ENCODE data around the gene SF3A1.

The SF3A1 gene

DNA sequence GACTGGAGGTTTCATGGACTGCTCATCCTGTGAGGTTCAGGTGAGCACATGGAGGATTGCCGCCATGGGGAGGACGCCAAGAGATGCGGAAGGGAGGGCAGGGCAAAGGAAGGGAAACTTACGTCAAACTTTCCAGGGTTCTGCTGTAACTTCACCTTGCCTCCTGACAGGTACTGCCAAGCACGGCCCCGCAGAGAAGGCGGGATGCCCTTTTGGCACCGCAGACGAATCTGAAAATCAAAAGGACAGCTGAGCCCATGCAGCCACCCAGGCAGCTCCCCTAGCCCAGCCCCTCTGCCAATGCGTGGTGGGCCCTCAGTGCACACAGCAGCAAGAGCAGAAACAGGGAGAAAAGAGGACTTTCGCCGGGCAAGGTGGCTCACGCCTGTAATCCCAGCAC is 57.4 kb downstream of the SF3A1 start:
- ChIA-PET CTCF (interaction anchor here (22.3 kb wide), 1 partner anchor 12 kb away, joined by 268 read pairs; the partner anchor contains the start of gene CASTOR1), POLR2A (no interaction called here)
- no peak for DNase-seq (ENCODE audit: extremely low spot score)
- TF ChIP-seq, protein P1, sequence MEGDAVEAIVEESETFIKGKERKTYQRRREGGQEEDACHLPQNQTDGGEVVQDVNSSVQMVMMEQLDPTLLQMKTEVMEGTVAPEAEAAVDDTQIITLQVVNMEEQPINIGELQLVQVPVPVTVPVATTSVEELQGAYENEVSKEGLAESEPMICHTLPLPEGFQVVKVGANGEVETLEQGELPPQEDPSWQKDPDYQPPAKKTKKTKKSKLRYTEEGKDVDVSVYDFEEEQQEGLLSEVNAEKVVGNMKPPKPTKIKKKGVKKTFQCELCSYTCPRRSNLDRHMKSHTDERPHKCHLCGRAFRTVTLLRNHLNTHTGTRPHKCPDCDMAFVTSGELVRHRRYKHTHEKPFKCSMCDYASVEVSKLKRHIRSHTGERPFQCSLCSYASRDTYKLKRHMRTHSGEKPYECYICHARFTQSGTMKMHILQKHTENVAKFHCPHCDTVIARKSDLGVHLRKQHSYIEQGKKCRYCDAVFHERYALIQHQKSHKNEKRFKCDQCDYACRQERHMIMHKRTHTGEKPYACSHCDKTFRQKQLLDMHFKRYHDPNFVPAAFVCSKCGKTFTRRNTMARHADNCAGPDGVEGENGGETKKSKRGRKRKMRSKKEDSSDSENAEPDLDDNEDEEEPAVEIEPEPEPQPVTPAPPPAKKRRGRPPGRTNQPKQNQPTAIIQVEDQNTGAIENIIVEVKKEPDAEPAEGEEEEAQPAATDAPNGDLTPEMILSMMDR (IDR thresholded peaks at IDR 0.05; ENCODE audit: control extremely low read depth, extremely low read depth, low read depth, missing control alignments), result no peak

DNA sequence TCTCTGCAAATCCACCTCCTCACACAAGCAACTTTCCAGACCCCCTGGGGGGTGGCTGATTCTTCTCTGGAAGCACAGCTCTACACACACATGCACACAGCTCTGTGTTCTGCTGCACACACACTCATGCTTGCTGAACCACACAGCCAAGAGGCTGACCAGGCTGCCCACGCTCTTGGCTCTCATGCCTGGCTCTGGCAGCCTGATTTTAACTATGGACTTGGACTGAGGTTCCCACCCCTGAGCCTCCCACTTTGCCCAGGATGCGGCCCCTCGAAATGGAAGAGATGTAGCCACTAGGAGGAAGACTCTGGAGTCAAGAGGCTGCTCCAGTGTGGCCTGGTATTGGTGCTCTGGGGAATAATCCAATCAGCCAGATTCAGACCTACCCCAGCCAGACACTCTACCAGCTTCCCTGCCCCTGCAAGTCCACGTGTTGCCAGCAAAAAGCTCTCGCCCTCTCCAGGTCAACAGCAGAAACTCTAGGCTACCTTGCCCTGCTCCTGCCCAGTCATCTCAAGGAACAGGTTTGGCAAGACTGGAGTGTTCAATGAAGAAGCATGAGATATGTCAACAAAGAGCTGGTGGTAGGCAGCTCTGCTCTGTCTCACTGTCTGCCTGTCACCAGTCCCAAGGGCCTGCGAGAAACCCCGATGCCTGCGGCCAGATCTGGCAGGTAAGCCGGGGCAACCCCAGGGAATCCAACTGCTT is 58.5 kb downstream of the SF3A1 start:
- TF ChIP-seq, protein P1 (IDR thresholded peaks at IDR 0.05; ENCODE audit: control extremely low read depth, extremely low read depth, low read depth, missing control alignments), result no peak
- DNase-seq (ENCODE audit: extremely low spot score), result no peak
- ChIA-PET POLR2A (no interaction called here), CTCF (interaction anchor here (1.0 to 22.3 kb wide), 4 partner anchors 9 to 42 kb away, joined by 3 to 268 read pairs (median 7); partner anchors contain the start of gene CASTOR1)

DNA sequence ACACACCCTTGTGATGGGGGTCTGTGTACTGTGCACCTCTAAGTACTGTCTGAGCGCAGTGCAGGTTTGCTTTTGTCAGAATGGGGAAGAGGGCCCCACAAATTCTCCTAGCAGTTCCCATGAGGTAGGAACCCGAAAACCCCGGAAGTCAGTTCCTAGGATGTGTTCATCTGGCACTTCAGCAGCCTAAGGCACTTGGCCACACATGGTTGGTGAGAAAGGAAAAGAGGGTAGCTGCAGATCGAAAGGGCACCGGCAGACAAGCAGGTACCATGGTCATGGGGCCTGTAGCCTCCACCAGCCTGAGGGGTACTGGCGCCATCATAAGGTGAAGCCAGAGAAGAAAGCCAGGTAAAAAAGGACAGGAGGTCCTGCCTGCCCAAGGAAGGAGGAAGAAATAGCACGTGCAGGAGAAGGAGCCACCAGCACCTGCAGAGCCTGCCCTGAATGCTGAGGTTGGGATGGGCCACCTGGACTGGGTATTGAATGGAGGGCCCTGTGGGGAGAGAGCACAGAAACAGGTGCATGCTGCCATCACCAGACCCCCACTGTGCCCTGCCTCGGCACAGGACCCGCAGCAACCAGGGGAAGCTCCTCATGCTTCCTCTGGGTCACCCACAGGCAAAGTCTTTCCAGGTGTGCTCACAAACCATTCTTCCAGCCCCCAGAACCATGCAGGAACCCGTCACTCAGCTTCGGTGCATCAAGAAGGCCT is 59.3 kb downstream of the SF3A1 start:
- CTCF ChIA-PET, result interaction anchor here (1.0 to 22.3 kb wide), 4 partner anchors 10 to 42 kb away, joined by 3 to 268 read pairs (median 7); partner anchors contain the start of gene CASTOR1
- no peak for DNase-seq (ENCODE audit: extremely low spot score)
- TF ChIP-seq, protein P1 (IDR thresholded peaks at IDR 0.05; ENCODE audit: control extremely low read depth, extremely low read depth, low read depth, missing control alignments), result no peak
- POLR2A ChIA-PET, result no interaction called here

DNA sequence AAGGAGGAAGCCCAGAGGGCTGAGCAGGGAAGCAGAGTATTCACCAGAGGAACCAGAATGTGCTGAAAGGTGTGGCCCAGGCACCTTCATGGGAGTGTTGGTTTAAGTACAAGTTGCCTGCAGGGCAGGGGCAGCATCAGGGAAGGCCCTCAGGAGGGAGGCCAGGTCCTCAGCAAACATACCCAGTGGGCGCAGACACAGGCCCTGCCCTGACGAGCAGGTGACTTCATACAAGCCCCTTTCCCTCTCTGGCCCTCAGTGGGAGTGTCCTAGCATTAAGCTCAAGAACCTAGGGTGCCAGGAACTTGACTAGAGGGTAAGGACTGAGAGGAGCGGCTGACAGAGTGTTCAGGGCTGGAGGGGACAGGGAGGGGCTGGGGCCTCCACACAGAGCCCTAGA is 59.9 kb downstream of the SF3A1 start:
- TF ChIP-seq, protein P1 (IDR thresholded peaks at IDR 0.05; ENCODE audit: control extremely low read depth, extremely low read depth, low read depth, missing control alignments), result no peak
- DNase-seq (ENCODE audit: extremely low spot score), result no peak
- CTCF ChIA-PET, result interaction anchor here (1.0 to 22.3 kb wide), 4 partner anchors 9 to 127 kb away, joined by 3 to 268 read pairs (median 7); partner anchors contain the start of genes CASTOR1, CCDC157 and SF3A1
- POLR2A ChIA-PET, result no interaction called here

DNA sequence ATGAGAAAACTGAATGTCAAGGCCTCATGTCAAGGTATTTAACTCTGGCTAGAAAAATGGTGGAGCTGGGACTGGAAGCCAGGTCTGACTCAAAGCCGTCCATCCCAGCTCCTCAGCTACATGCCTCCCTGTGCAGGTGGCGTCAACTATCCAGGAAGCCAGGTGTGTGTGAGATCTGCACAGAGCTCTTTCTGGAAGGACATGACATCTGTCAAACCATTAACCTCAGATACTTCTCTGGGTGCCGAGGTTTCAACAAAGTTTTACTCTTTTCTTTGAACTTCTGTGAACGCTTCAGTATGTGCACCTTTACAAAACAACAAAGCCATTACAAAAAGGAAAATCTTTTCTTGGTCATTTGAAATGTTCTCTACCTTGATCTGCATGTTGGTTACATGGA is 60.4 kb downstream of the SF3A1 start:
- TF ChIP-seq, protein P1 (IDR thresholded peaks at IDR 0.05; ENCODE audit: control extremely low read depth, extremely low read depth, low read depth, missing control alignments), result no peak
- POLR2A ChIA-PET, result no interaction called here
- CTCF ChIA-PET, result interaction anchor here (1.0 to 22.3 kb wide), 4 partner anchors 9 to 128 kb away, joined by 3 to 268 read pairs (median 7); partner anchors contain the start of genes CASTOR1, CCDC157 and SF3A1
- DNase-seq (ENCODE audit: extremely low spot score), result no peak

DNA sequence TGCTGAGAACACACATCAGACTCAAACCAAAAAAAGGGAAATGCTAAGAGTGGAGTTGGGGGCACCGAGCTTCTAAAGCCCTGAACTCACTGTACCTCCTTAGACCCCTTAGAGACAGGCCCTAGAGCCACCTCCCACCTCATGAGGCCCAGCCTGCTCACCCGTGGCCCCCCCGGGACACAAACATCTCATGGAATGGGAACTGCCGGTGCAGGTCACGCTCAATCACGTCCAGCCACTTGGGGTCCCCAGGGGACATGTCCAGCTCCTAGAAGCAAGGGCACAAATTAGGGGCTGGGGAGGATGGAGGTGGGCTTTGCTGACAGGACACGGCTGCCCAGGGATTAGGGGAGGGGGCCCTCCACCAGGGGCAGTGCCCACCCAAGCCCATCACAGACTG is 61.1 kb downstream of the SF3A1 start:
- CTCF ChIA-PET, result interaction anchor here (1.6 to 22.3 kb wide), 3 partner anchors 8 to 129 kb away, joined by 3 to 307 read pairs (median 268); partner anchors contain the start of genes CASTOR1 and RNF215
- POLR2A ChIA-PET, result no interaction called here
- TF ChIP-seq, protein P1 (IDR thresholded peaks at IDR 0.05; ENCODE audit: control extremely low read depth, extremely low read depth, low read depth, missing control alignments), result no peak
- no peak for DNase-seq (ENCODE audit: extremely low spot score)
